Measurements from ENCODE around the gene DIS3L2. TPM values are rescaled to one million over a fixed set of nuclear protein-coding genes. Genes with fewer than 3 reads are reported as not detected.
A peak's percentile ranks its signal among the peaks of the same experiment; 100 is the strongest.

DIS3L2 gene
- total and polyA plus RNA-seq, 8 donors = 13.0 to 24.0 (median 16.8) TPM

GRCh38 chr2:232349546-232349945 is 388.0 kb downstream of the DIS3L2 start:
- peaks cover 0 to 12% (median 5%) of the 10 kb centered on the region in 4 donors for H3K27me3 ChIP-seq
- TF ChIP-seq CTCF (IDR thresholded peaks at IDR 0.05) = no peak
- FAIRE-seq = no peak

GRCh38 chr2:232349946-232350635 is 388.6 kb downstream of the DIS3L2 start:
- DNase-seq = peak in 2 of 6 donors; percentile 49 to 52
- H3K36me3 ChIP-seq = no peaks in the 10 kb centered on the region
- ATAC-seq = no peak
- intact Hi-C loops (cut with DNase I) = no loop called here
- WGBS, 2 donors = 51 to 64% methylated on average over 13 to 14 of the region's 14 CpGs
- TF ChIP-seq CTCF (IDR thresholded peaks at IDR 0.05) = no peak
- H3K4me1 ChIP-seq = no peaks in the 10 kb centered on the region
- no peaks in the 10 kb centered on the region for H3K9me3 ChIP-seq
- no peak for FAIRE-seq
- H3K27ac ChIP-seq = no peak overlapping the region
- peaks cover 0 to 12% (median 5%) of the 10 kb centered on the region in 4 donors for H3K27me3 ChIP-seq
- no peak overlapping the region for H3K4me3 ChIP-seq

More at GRCh38 chr2:232349546-232349945, 388.0 kb downstream of the DIS3L2 start:
- Histone ChIP-seq H3K9me3 (no peaks in the 10 kb centered on the region), H3K4me3 (no peak overlapping the region), H3K4me1 (no peaks in the 10 kb centered on the region), H3K36me3 (no peaks in the 10 kb centered on the region), H3K27ac (no peak overlapping the region)
- DNase-seq (peak in 2 of 6 donors; percentile 44 to 47), ATAC-seq (no peak)
- 59 to 61% methylated on average over 7 of the region's 7 CpGs for WGBS, 2 donors
- intact Hi-C loops (cut with DNase I) = no loop called here

GRCh38 chr2:232350804-232351685 is 389.5 kb downstream of the DIS3L2 start:
- WGBS, 2 donors = 7 to 9% methylated on average over 66 to 76 of the region's 76 CpGs
- no peaks in the 10 kb centered on the region for H3K9me3 ChIP-seq
- intact Hi-C loops (cut with DNase I) = no loop called here
- peaks cover 0 to 12% (median 5%) of the 10 kb centered on the region in 4 donors for H3K27me3 ChIP-seq
- no peak overlapping the region for H3K27ac ChIP-seq
- peak overlapping the region in 1 of 4 donors; percentile 26 for H3K4me3 ChIP-seq
- FAIRE-seq (no peak), DNase-seq (peak in 3 of 6 donors; percentile 32 to 73 (median 54)), ATAC-seq (peak; percentile 46 to 82 (median 68))
- no peaks in the 10 kb centered on the region for H3K4me1 ChIP-seq
- TF ChIP-seq CTCF (IDR thresholded peaks at IDR 0.05) = no peak
- H3K36me3 ChIP-seq = no peaks in the 10 kb centered on the region

- WGBS, 2 donors = 11 to 20% methylated on average over 52 to 73 of the region's 73 CpGs
- no peak for ATAC-seq
These were observed 390.4 kb downstream of the DIS3L2 start for GRCh38 chr2:232351686-232352510.

More at GRCh38 chr2:232351686-232352510, 390.4 kb downstream of the DIS3L2 start:
- Histone ChIP-seq H3K27ac (no peak overlapping the region), H3K4me3 (no peak overlapping the region), H3K27me3 (peaks cover 0 to 12% (median 5%) of the 10 kb centered on the region in 4 donors), H3K4me1 (no peaks in the 10 kb centered on the region), H3K36me3 (no peaks in the 10 kb centered on the region), H3K9me3 (no peaks in the 10 kb centered on the region)
- FAIRE-seq (no peak), DNase-seq (peak in 2 of 6 donors; percentile 57 to 60)
- no peak for TF ChIP-seq CTCF (IDR thresholded peaks at IDR 0.05)
- intact Hi-C loops (cut with DNase I) = no loop called here

All from pancreas (tissue), 10 donors.